Measurements from ENCODE around the gene COL23A1. TPM values are rescaled to one million over a fixed set of nuclear protein-coding genes. Genes with fewer than 3 reads are reported as not detected.

COL23A1 gene
- total and polyA plus RNA-seq, 2 donors (not counting 1 experiment from before 2014, with no cell fraction given): 0.20 TPM; not detected in 1

- Histone ChIP-seq H3K36me3 (replicated peaks in 1 of 2; ENCODE audit: control extremely low read depth in 1 of 2, control insufficient read depth in 1 of 2, extremely low read depth in 1 of 2, insufficient read depth in 2 of 2, low read length in 1 of 2) (no peaks in the 10 kb centered on the region), H2AFZ (ENCODE audit: insufficient read depth, low read depth, low read length, poor library complexity, severe bottlenecking) (no peak overlapping the region), H3K9me3 (ENCODE audit: control extremely low read depth in 1 of 3, control insufficient read depth in 2 of 3, insufficient read depth in 1 of 3, low read length in 2 of 3) (no peaks in the 10 kb centered on the region), H3K79me2 (ENCODE audit: control insufficient read depth, insufficient read depth, low read length) (no peaks in the 10 kb centered on the region), H3K9ac (ENCODE audit: low read length) (no peak overlapping the region), H3K4me2 (replicated peaks; ENCODE audit: low read depth, low read length, poor library complexity, severe bottlenecking) (no peak overlapping the region), H3K27me3 (replicated peaks in 1 of 4; ENCODE audit: control extremely low read depth in 1 of 4, control insufficient read depth in 3 of 4, insufficient read depth in 4 of 4, low read length in 3 of 4) (peaks cover 0 to 18% (median 5%) of the 10 kb centered on the region in 4 experiments), H3K4me3 (ENCODE audit: control extremely low read depth in 1 of 5, extremely low read depth in 1 of 5, insufficient read depth in 1 of 5, low read depth in 2 of 5, low read length in 4 of 5) (no peak overlapping the region), H3K4me1 (ENCODE audit: control insufficient read depth in 2 of 2, insufficient read depth in 2 of 2, low read length in 2 of 2) (no peaks in the 10 kb centered on the region), H4K20me1 (ENCODE audit: control insufficient read depth, insufficient read depth, low read length, poor library complexity, severe bottlenecking) (no peaks in the 10 kb centered on the region), H3K27ac (ENCODE audit: low read length in 2 of 2) (no peak overlapping the region)
- TF ChIP-seq EZH2 (IDR thresholded peaks at IDR 0.05; ENCODE audit: borderline replicate concordance, insufficient read depth, low read depth, low read length, poor library complexity, severe bottlenecking): no peak
- TF ChIP-seq, protein P1, sequence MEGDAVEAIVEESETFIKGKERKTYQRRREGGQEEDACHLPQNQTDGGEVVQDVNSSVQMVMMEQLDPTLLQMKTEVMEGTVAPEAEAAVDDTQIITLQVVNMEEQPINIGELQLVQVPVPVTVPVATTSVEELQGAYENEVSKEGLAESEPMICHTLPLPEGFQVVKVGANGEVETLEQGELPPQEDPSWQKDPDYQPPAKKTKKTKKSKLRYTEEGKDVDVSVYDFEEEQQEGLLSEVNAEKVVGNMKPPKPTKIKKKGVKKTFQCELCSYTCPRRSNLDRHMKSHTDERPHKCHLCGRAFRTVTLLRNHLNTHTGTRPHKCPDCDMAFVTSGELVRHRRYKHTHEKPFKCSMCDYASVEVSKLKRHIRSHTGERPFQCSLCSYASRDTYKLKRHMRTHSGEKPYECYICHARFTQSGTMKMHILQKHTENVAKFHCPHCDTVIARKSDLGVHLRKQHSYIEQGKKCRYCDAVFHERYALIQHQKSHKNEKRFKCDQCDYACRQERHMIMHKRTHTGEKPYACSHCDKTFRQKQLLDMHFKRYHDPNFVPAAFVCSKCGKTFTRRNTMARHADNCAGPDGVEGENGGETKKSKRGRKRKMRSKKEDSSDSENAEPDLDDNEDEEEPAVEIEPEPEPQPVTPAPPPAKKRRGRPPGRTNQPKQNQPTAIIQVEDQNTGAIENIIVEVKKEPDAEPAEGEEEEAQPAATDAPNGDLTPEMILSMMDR (IDR thresholded peaks at IDR 0.05): no peak
- Mint-ChIP-seq H3K4me3 (no peak overlapping the region), H3K27ac (no peak overlapping the region), H3K27me3 (peaks cover 37% of the 10 kb centered on the region), H3K9me3 (ENCODE audit: insufficient read depth) (no peaks in the 10 kb centered on the region), H3K4me1 (no peaks in the 10 kb centered on the region)
- 91% methylated on average over 7 of the region's 7 CpGs for WGBS (ENCODE audit: insufficient coverage)
- DNase-seq: no peak
- ChIA-PET CTCF (no interaction called here), POLR2A (no interaction called here)
- ATAC-seq (ENCODE audit: low read depth): no peak
- intact Hi-C loops (cut with micrococcal nuclease): no loop called here
Observed at GRCh38 chr5:178192787-178193186, 397.4 kb downstream of the COL23A1 start.

- no peak for TF ChIP-seq EZH2 (IDR thresholded peaks at IDR 0.05; ENCODE audit: borderline replicate concordance, insufficient read depth, low read depth, low read length, poor library complexity, severe bottlenecking)
- TF ChIP-seq, protein P1 (IDR thresholded peaks at IDR 0.05): no peak
- 86% methylated on average over 2 of the region's 2 CpGs for WGBS (ENCODE audit: insufficient coverage)
- Histone ChIP-seq H3K36me3 (replicated peaks in 1 of 2; ENCODE audit: control extremely low read depth in 1 of 2, control insufficient read depth in 1 of 2, extremely low read depth in 1 of 2, insufficient read depth in 2 of 2, low read length in 1 of 2) (no peaks in the 10 kb centered on the region), H3K4me2 (replicated peaks; ENCODE audit: low read depth, low read length, poor library complexity, severe bottlenecking) (no peak overlapping the region), H4K20me1 (ENCODE audit: control insufficient read depth, insufficient read depth, low read length, poor library complexity, severe bottlenecking) (no peaks in the 10 kb centered on the region), H3K9ac (ENCODE audit: low read length) (no peak overlapping the region), H3K9me3 (ENCODE audit: control extremely low read depth in 1 of 3, control insufficient read depth in 2 of 3, insufficient read depth in 1 of 3, low read length in 2 of 3) (no peaks in the 10 kb centered on the region), H3K4me3 (ENCODE audit: control extremely low read depth in 1 of 5, extremely low read depth in 1 of 5, insufficient read depth in 1 of 5, low read depth in 2 of 5, low read length in 4 of 5) (no peak overlapping the region), H3K79me2 (ENCODE audit: control insufficient read depth, insufficient read depth, low read length) (no peaks in the 10 kb centered on the region), H2AFZ (ENCODE audit: insufficient read depth, low read depth, low read length, poor library complexity, severe bottlenecking) (no peak overlapping the region), H3K27ac (ENCODE audit: low read length in 2 of 2) (no peak overlapping the region), H3K4me1 (ENCODE audit: control insufficient read depth in 2 of 2, insufficient read depth in 2 of 2, low read length in 2 of 2) (no peaks in the 10 kb centered on the region), H3K27me3 (replicated peaks in 1 of 4; ENCODE audit: control extremely low read depth in 1 of 4, control insufficient read depth in 3 of 4, insufficient read depth in 4 of 4, low read length in 3 of 4) (peaks cover 0 to 18% (median 5%) of the 10 kb centered on the region in 4 experiments)
- ChIA-PET CTCF (no interaction called here), POLR2A (no interaction called here)
- no peak overlapping the region for H3K27ac Mint-ChIP-seq
- no peaks in the 10 kb centered on the region for H3K9me3 Mint-ChIP-seq (ENCODE audit: insufficient read depth)
- intact Hi-C loops (cut with micrococcal nuclease): no loop called here
- ATAC-seq (ENCODE audit: low read depth): no peak
- H3K27me3 Mint-ChIP-seq: peaks cover 37% of the 10 kb centered on the region
- DNase-seq: no peak
- H3K4me3 Mint-ChIP-seq: no peak overlapping the region
- no peaks in the 10 kb centered on the region for H3K4me1 Mint-ChIP-seq
Observed at GRCh38 chr5:178192244-178192643, 397.9 kb downstream of the COL23A1 start.

All from B cell (primary cell).